ENCODE measurements around the gene WDR35.

DNA sequence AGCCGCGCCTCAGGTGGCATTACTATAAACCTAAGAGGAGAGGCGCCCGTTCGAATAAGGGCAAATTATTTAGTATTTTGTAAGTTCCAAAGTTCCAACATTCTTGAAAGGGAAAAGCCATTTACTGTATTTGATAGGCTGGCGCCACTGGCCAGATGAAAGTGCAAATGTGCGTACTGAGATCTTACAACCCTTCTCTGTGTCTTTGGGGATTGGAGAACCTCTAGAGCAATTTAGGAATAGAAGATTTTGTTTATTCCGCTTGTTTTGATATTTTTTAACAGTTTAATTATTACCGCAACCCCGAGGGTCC lies 467 bp upstream of the WDR35 start:
- TF ChIP-seq, protein P1, sequence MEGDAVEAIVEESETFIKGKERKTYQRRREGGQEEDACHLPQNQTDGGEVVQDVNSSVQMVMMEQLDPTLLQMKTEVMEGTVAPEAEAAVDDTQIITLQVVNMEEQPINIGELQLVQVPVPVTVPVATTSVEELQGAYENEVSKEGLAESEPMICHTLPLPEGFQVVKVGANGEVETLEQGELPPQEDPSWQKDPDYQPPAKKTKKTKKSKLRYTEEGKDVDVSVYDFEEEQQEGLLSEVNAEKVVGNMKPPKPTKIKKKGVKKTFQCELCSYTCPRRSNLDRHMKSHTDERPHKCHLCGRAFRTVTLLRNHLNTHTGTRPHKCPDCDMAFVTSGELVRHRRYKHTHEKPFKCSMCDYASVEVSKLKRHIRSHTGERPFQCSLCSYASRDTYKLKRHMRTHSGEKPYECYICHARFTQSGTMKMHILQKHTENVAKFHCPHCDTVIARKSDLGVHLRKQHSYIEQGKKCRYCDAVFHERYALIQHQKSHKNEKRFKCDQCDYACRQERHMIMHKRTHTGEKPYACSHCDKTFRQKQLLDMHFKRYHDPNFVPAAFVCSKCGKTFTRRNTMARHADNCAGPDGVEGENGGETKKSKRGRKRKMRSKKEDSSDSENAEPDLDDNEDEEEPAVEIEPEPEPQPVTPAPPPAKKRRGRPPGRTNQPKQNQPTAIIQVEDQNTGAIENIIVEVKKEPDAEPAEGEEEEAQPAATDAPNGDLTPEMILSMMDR (IDR thresholded peaks at IDR 0.05) = no peak
- TF ChIP-seq POLR2A (IDR thresholded peaks at IDR 0.05) = no peak

All from lower leg skin (tissue), 3 donors.